Measurements from ENCODE around the gene CCDC12. TPM values are rescaled to one million over a fixed set of nuclear protein-coding genes. Genes with fewer than 3 reads are reported as not detected.

CCDC12 gene
- total RNA-seq, 4 donors from 2014 or later = 14.3 to 52.2 (median 42.0) TPM

DNA sequence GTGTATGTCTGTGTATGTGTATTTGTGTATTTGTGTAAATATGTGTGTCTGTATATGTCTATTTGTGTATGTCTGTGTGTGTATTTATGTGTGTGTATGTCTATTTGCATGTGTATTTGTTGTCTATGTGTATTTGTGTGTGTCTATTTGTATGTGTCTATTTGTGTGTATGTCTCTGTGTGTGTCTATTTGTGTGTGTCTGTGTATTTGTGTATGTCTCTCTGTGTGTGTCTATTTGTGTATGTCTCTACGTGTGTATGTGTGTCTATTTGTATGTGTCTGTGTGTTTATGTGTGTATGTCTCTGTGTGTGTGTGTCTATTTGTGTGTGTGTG, 68.6 kb downstream of the CCDC12 start:
- WGBS, 2 donors (ENCODE audit: low coverage in 1 of 2) = 22 to 36% methylated on average over 1 of the region's 1 CpG
- no peak for ATAC-seq
- Histone ChIP-seq H3K36me3 (no peaks in the 10 kb centered on the region), H3K4me3 (no peak overlapping the region), H3K27ac (no peak overlapping the region), H3K27me3 (peaks cover 24% of the 10 kb centered on the region), H3K4me1 (peaks cover 0 to 22% (median 13%) of the 10 kb centered on the region in 3 donors), H3K9me3 (no peaks in the 10 kb centered on the region)
- TF ChIP-seq, protein P1, sequence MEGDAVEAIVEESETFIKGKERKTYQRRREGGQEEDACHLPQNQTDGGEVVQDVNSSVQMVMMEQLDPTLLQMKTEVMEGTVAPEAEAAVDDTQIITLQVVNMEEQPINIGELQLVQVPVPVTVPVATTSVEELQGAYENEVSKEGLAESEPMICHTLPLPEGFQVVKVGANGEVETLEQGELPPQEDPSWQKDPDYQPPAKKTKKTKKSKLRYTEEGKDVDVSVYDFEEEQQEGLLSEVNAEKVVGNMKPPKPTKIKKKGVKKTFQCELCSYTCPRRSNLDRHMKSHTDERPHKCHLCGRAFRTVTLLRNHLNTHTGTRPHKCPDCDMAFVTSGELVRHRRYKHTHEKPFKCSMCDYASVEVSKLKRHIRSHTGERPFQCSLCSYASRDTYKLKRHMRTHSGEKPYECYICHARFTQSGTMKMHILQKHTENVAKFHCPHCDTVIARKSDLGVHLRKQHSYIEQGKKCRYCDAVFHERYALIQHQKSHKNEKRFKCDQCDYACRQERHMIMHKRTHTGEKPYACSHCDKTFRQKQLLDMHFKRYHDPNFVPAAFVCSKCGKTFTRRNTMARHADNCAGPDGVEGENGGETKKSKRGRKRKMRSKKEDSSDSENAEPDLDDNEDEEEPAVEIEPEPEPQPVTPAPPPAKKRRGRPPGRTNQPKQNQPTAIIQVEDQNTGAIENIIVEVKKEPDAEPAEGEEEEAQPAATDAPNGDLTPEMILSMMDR (IDR thresholded peaks at IDR 0.05) = no peak
- no peak for TF ChIP-seq POLR2AphosphoS5 (IDR thresholded peaks at IDR 0.05)

DNA sequence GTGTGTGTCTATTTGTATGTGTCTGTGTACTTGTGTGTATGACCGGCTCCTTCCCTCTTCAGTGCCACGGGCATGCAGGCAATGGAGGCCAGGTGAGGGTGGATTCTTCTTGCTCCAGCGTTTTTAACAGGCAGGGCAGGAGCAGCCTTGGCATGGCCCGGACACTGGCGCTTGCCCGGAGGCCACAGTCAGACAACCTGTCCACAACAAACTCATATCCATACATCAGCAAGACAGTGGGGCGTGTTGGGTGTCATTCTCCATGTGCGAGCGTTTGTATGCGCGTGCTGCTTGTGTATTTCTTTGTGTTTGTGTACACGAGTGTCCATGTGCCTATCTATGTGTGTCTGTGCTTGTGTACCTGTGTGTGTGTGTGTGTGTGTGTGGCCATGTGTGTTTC, 69.3 kb downstream of the CCDC12 start:
- Histone ChIP-seq H3K4me3 (no peak overlapping the region), H3K9me3 (no peaks in the 10 kb centered on the region), H3K27ac (no peak overlapping the region), H3K36me3 (no peaks in the 10 kb centered on the region), H3K27me3 (peaks cover 24% of the 10 kb centered on the region), H3K4me1 (peaks cover 0 to 21% (median 13%) of the 10 kb centered on the region in 3 donors)
- 69 to 74% methylated on average over 4 to 8 of the region's 12 CpGs for WGBS, 2 donors (ENCODE audit: low coverage in 1 of 2)
- TF ChIP-seq, protein P1 (IDR thresholded peaks at IDR 0.05) = no peak
- TF ChIP-seq POLR2A (IDR thresholded peaks at IDR 0.05) (no peak), POLR2AphosphoS5 (IDR thresholded peaks at IDR 0.05) (no peak), EP300 (IDR thresholded peaks at IDR 0.05) (no peak)
- ATAC-seq = no peak

DNA sequence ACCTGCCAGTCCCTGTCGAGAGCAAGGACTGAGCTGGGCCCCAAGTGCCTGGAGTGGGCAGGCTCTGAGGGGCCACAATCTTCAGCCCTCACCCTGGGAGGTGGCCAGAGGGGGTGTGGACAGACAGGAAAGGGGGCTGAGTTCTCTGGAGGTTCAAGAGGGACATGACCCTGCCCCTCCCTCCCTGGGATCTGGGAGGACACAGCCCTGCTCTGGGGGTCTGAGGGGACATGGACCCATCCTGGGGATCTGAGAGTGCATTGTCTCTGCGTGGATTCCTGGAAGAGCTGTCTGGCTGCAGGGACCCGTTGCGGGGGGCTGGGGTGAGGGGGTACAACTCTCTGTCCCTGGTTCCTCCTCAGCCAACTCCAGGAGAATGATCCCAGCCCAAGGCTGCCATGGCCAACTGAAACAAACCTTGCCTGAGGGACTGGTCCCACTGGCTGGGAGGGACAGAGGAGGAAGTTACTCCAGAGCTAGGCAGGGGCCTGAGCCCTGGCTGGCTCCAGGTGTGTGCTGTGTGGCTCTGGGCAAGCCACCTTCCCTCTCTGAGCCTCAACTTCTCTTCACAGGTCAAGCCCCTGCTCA, 70.0 kb downstream of the CCDC12 start:
- 40% methylated on average over 1 of the region's 4 CpGs; no CpG with 5 or more reads in 1 of the 2 donors for WGBS, 2 donors (ENCODE audit: low coverage in 1 of 2)

DNA sequence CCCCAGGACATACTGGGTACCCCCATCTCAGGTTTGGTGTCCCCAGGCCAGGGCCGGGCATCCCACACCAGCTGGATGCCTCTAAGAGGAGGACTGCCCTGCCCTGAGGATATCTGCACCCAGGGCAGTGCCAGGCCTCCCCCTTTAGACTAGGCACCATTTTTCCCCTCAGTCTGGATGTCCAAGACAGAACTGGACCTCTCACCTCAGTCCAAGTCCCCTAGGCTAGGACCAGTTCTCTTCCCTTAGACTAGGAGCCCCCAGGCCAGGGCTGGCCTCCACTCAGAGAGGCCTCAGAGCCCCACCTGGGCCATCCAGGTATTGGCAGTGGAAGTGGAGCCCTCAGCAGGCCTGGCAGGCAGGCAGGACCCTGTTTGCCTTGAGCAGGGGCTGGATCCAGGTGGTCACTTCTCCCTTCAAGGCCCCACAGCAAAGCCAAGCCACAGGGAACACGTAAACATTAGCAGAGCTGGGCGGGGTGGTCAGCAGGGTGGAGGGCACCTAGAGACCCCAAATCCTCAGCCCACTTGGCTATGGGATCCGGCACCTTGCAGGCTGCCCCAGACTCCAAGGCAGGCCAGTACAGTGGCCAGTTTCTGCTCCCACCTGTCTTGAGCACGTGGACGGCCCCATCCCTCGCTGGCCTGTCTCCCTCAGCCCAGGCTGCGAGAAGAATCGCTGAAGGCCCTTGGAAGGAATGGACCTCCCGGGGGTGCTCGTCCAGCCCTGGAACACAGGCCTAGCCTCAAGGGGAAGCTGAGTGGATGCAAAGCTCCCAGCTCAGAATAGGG, 70.7 kb downstream of the CCDC12 start:
- TF ChIP-seq EP300 (IDR thresholded peaks at IDR 0.05) = no peak
- TF ChIP-seq, protein P1 (IDR thresholded peaks at IDR 0.05) = no peak
- no peak for TF ChIP-seq POLR2A (IDR thresholded peaks at IDR 0.05)
- no peak for TF ChIP-seq POLR2AphosphoS5 (IDR thresholded peaks at IDR 0.05)
- no peak overlapping the region for H3K4me3 ChIP-seq
- no peak for ATAC-seq
- WGBS, 2 donors (ENCODE audit: low coverage in 1 of 2) = 80% methylated on average over 2 of the region's 11 CpGs; no CpG with 5 or more reads in 1 of the 2 donors
- H3K4me1 ChIP-seq = peaks cover 0 to 21% (median 13%) of the 10 kb centered on the region in 3 donors
- no peak overlapping the region for H3K27ac ChIP-seq
- H3K9me3 ChIP-seq = no peaks in the 10 kb centered on the region
- H3K36me3 ChIP-seq = no peaks in the 10 kb centered on the region
- H3K27me3 ChIP-seq = peaks cover 24% of the 10 kb centered on the region

More for the DNA sequence above, 70.0 kb downstream of the CCDC12 start:
- Histone ChIP-seq H3K4me3 (no peak overlapping the region), H3K27ac (no peak overlapping the region), H3K9me3 (no peaks in the 10 kb centered on the region), H3K27me3 (peaks cover 24% of the 10 kb centered on the region), H3K36me3 (no peaks in the 10 kb centered on the region), H3K4me1 (peaks cover 0 to 21% (median 13%) of the 10 kb centered on the region in 3 donors)
- TF ChIP-seq POLR2A (IDR thresholded peaks at IDR 0.05) (no peak), POLR2AphosphoS5 (IDR thresholded peaks at IDR 0.05) (no peak)
- TF ChIP-seq, protein P1 (IDR thresholded peaks at IDR 0.05) = no peak
- no peak for ATAC-seq

DNA sequence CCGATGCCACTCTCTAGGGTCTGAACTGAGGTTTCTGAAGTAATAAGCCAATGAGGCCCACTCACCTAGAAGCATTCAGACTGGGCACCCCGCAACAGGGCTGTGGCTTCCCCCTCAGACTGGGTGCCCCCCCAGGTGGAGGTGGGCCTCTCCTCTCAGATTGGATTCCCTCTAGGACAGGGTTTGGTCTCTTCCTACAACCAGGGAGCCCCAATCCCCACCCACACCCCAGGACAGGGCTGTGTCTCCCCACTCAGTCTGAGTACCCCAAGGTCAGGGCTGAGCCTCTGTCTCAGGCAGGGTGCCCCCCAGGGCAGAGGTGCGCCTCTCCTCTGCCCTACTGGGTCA, 71.4 kb downstream of the CCDC12 start:
- Histone ChIP-seq H3K4me3 (no peak overlapping the region), H3K27me3 (peaks cover 24% of the 10 kb centered on the region), H3K36me3 (no peaks in the 10 kb centered on the region), H3K27ac (no peak overlapping the region), H3K9me3 (no peaks in the 10 kb centered on the region), H3K4me1 (peaks cover 0 to 21% (median 13%) of the 10 kb centered on the region in 3 donors)
- ATAC-seq = no peak
- TF ChIP-seq POLR2AphosphoS5 (IDR thresholded peaks at IDR 0.05) (no peak), POLR2A (IDR thresholded peaks at IDR 0.05) (no peak)
- WGBS, 2 donors (ENCODE audit: low coverage in 1 of 2) = 71 to 92% methylated on average over 1 to 3 of the region's 3 CpGs

All from gastroesophageal sphincter (tissue), 4 donors.